A673 (cell line): ENCODE measurements around the gene TDRD15. TPM values are rescaled to one million over a fixed set of nuclear protein-coding genes. Genes with fewer than 3 reads are reported as not detected.

Experiments
- BruUV-seq: library from RNA; stranded (reverse); fragments of 400-500 nt; replicated peaks from 2 replicates; lab custom pipeline; 2021; lab: Mats Ljungman, UMichigan
- CTCF ChIA-PET: fragments of 300-600 bp; sonication (Branson Sonifier 250); formaldehyde crosslinking; loops from one replicate; lab custom pipeline; 2022; ENCODE audit warnings: antibody characterized with exemption; lab: Charles Lee
- POLR2A ChIA-PET: fragments of 300-600 bp; sonication (Branson Sonifier 250); formaldehyde crosslinking; loops from one replicate; lab custom pipeline; 2022; ENCODE audit warnings: antibody characterized with exemption; ENCODE audit not compliant: low non-redundant PET; lab: Charles Lee
- DNase-seq: peaks from one replicate; pipeline ENCODE4 v3.0.0-alpha.2; 2015; ENCODE audit warnings: low spot score
- H3K27ac ChIP-seq: fragments of 200-600 bp; sonication (generic); 2 replicates; pipeline ENCODE4 v1.5.1; 2016; ENCODE audit warnings: mixed run types, low read depth, mild to moderate bottlenecking, mixed read lengths, antibody characterized with exemption, low read length; ENCODE audit not compliant: poor library complexity, severe bottlenecking
- H3K27me3 ChIP-seq: fragments of 200-600 bp; sonication (generic); replicated peaks from 2 replicates; pipeline ENCODE4 v1.6.1; 2017; ENCODE audit warnings: mixed run types, low read depth, mild to moderate bottlenecking, mixed read lengths, antibody characterized with exemption, low read length; ENCODE audit not compliant: insufficient read depth, poor library complexity
- H3K36me3 ChIP-seq: fragments of 200-600 bp; sonication (generic); 2 replicates; pipeline ENCODE4 v1.6.1; 2016; ENCODE audit warnings: mixed run types, mild to moderate bottlenecking, mixed read lengths, antibody characterized with exemption, low read length; ENCODE audit not compliant: insufficient read depth, poor library complexity, severe bottlenecking
- H3K4me1 ChIP-seq: fragments of 200-600 bp; sonication (generic); 2 replicates; pipeline ENCODE4 v1.6.1; 2017; ENCODE audit warnings: mixed run types, mild to moderate bottlenecking, mixed read lengths, antibody characterized with exemption, low read length; ENCODE audit not compliant: insufficient read depth, poor library complexity, severe bottlenecking
- H3K4me3 ChIP-seq: fragments of 200-600 bp; sonication (generic); 2 replicates; pipeline ENCODE4 v1.5.1; 2016; ENCODE audit warnings: low read depth, mixed run types, mild to moderate bottlenecking, mixed read lengths, low read length; ENCODE audit not compliant: poor library complexity, severe bottlenecking
- H3K9me3 ChIP-seq: fragments of 200-600 bp; sonication (generic); 2 replicates; pipeline ENCODE4 v1.6.1; 2016; ENCODE audit warnings: mixed run types, low read depth, mild to moderate bottlenecking, mixed read lengths, antibody characterized with exemption, low read length; ENCODE audit not compliant: poor library complexity, severe bottlenecking
- EZH2 ChIP-seq: fragments of 200-600 bp; sonication (generic); IDR thresholded peaks from 2 replicates; pipeline ENCODE4 v1.6.1; 2017; ENCODE audit warnings: borderline replicate concordance, low read depth, mild to moderate bottlenecking, mixed read lengths, antibody characterized with exemption, low read length; ENCODE audit not compliant: poor library complexity, severe bottlenecking
- intact Hi-C: fragments of 100-400 bp; cut with micrococcal nuclease; formaldehyde crosslinking; loops from one replicate; pipeline ENCODE4 v1.10.0; 2022; ENCODE audit not compliant: unreplicated experiment
- total RNA-seq: library from RNA; stranded (reverse); gene quantifications from 2 replicates; pipeline ENCODE4 v1.2.3, GENCODE V29; 2021
- TF ChIP-seq, protein P1 (sequence below): fragments of 300-800, 200-600 bp; sonication (generic); conservative IDR thresholded peaks from 2 replicates; pipeline ENCODE4 v1.5.1; 2017; ENCODE audit warnings: low read depth, mild to moderate bottlenecking, antibody characterized with exemption, low read length, moderate library complexity, mixed read lengths

The TDRD15 gene
- total RNA-seq, 1 experiment from 2014 or later, result not detected

DNA sequence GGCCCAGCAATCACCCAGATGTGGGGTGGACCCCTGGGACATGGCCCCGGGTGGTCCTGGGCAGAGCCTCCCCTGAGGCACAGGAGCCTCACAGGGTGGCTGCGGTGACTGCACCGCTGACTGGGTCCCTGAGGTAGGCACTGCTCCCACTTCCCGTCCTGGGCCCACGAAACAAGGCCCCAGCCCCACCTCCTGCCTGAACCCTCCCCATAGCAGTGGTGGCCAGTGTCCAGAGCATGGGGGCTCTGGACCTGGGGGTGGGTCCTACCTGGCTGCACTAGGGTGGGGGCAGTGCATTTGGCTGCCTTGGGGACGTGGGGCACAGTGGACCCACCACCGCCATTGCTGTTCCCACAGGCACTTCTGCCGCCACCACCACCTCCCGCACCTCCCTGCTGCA is 39.4 kb downstream of the TDRD15 start:
- Histone ChIP-seq H3K4me1 (no peaks in the 10 kb centered on the region), H3K4me3 (no peak overlapping the region), H3K9me3 (no peaks in the 10 kb centered on the region), H3K27ac (no peak overlapping the region), H3K36me3 (no peaks in the 10 kb centered on the region), H3K27me3 (no peaks in the 10 kb centered on the region)
- TF ChIP-seq, protein P1, sequence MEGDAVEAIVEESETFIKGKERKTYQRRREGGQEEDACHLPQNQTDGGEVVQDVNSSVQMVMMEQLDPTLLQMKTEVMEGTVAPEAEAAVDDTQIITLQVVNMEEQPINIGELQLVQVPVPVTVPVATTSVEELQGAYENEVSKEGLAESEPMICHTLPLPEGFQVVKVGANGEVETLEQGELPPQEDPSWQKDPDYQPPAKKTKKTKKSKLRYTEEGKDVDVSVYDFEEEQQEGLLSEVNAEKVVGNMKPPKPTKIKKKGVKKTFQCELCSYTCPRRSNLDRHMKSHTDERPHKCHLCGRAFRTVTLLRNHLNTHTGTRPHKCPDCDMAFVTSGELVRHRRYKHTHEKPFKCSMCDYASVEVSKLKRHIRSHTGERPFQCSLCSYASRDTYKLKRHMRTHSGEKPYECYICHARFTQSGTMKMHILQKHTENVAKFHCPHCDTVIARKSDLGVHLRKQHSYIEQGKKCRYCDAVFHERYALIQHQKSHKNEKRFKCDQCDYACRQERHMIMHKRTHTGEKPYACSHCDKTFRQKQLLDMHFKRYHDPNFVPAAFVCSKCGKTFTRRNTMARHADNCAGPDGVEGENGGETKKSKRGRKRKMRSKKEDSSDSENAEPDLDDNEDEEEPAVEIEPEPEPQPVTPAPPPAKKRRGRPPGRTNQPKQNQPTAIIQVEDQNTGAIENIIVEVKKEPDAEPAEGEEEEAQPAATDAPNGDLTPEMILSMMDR, result no peak
- TF ChIP-seq EZH2, result no peak
- ChIA-PET CTCF (no interaction called here), POLR2A (no interaction called here)
- intact Hi-C loops, result no loop called here
- DNase-seq, result no peak
- BruUV-seq, result no TSS peak

DNA sequence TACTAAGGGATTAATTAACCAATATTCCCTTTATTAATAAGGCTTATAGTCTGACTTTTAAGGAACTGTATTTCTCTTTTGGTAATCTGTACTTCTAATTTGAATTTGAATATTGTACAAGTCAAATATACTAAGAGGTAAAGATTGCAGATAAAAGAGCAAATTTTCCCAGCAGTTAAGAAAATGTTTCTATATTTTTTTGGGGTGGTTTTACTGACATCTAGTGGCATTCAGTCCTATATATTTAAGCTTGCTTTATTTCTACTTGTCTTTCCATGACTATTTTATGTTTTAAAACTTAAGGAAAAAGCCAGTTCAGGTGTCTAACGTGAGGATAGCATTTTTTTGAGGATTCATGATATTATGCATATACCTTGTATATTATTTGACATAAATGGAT is 41.6 kb downstream of the TDRD15 start:
- CTCF ChIA-PET, result no interaction called here
- DNase-seq, result no peak
- intact Hi-C loops, result loop anchor here (5.0 kb wide), 1 partner anchor 123 kb away; the partner anchor contains the start of gene APOB
- no peaks in the 10 kb centered on the region for H3K9me3 ChIP-seq
- no peaks in the 10 kb centered on the region for H3K27me3 ChIP-seq
- TF ChIP-seq, protein P1, result peak; percentile 38; the same call in 1 of the 2 replicates
- TF ChIP-seq EZH2, result no peak
- H3K4me3 ChIP-seq, result no peak overlapping the region
- BruUV-seq, result no TSS peak
- POLR2A ChIA-PET, result no interaction called here
- H3K36me3 ChIP-seq, result no peaks in the 10 kb centered on the region
- H3K27ac ChIP-seq, result no peak overlapping the region
- H3K4me1 ChIP-seq, result no peaks in the 10 kb centered on the region

DNA sequence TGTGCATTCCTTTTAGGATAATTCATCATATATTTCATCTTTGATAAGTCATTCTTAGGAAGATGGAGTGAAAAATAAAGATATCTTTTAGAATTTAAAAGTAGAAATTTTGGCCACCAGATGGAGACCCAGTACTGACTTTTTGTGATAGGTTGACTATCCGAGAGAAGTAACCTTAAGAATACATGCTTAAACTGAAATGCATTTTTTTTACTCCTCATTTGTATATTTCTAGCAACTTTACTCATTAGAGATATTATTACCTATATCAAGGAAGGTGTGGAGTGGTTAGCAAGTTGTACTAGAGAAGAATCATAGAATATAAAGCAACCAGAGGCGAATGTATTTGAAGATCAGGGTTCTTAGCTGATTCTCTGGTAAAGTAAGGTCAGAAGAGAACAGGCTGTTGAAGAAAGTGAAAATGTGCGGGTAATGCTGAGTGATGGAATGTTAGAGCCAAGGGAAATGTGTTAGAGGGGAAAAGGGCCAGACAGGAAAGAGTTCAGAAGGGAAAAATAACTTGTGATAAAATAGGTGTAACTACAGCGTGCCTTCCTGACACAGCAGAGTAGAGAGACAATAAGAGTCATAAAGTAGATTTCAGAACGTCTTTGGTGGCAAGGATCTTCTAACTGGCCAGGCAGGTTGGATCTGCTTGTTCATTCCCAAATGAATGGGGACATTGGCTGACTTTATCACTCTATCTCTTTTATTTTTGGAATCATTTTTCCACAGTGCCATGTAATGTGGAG is 52.3 kb downstream of the TDRD15 start:
- H3K4me3 ChIP-seq, result no peak overlapping the region
- no peak for TF ChIP-seq EZH2
- TF ChIP-seq, protein P1, result peak; percentile 28; the same call in 1 of the 2 replicates
- ChIA-PET CTCF (interaction anchor here (1.4 kb wide), 1 partner anchor 141 kb away, joined by 3 read pairs; no protein-coding TSS in a partner anchor), POLR2A (no interaction called here)
- intact Hi-C loops, result loop anchor here (2.0 kb wide), 1 partner anchor 141 kb away; no protein-coding TSS in a partner anchor
- no peaks in the 10 kb centered on the region for H3K36me3 ChIP-seq
- H3K27ac ChIP-seq, result no peak overlapping the region
- H3K9me3 ChIP-seq, result no peaks in the 10 kb centered on the region
- no peaks in the 10 kb centered on the region for H3K4me1 ChIP-seq
- peaks cover 38% of the 10 kb centered on the region for H3K27me3 ChIP-seq
- no TSS peak for BruUV-seq
- DNase-seq, result peak; percentile 3
